ENCODE results near the gene SH3BGR.

The SH3BGR gene

GRCh38 chr21:39510240-39510639, 58.5 kb downstream of the SH3BGR start:
- in situ Hi-C loops (cut with MboI; ENCODE audit: low pct_unique_long_range_greater_than_20kb, low sequenced_read_pairs, unreplicated experiment): no loop called here

GRCh38 chr21:39511102-39511501, 59.3 kb downstream of the SH3BGR start:
- no peak for TF ChIP-seq CTCF (IDR thresholded peaks at IDR 0.05; ENCODE audit: extremely low read depth, insufficient read depth, missing control alignments)
- no peak for DNase-seq (ENCODE audit: low spot score)
- in situ Hi-C loops (cut with MboI; ENCODE audit: low pct_unique_long_range_greater_than_20kb, low sequenced_read_pairs, unreplicated experiment): no loop called here

More at GRCh38 chr21:39510240-39510639, 58.5 kb downstream of the SH3BGR start:
- no peak for TF ChIP-seq CTCF (IDR thresholded peaks at IDR 0.05; ENCODE audit: extremely low read depth, insufficient read depth, missing control alignments)
- DNase-seq (ENCODE audit: low spot score): no peak

- in situ Hi-C loops (cut with MboI; ENCODE audit: low pct_unique_long_range_greater_than_20kb, low sequenced_read_pairs, unreplicated experiment): no loop called here
- no peak for DNase-seq (ENCODE audit: low spot score)
- no peak for TF ChIP-seq CTCF (IDR thresholded peaks at IDR 0.05; ENCODE audit: extremely low read depth, insufficient read depth, missing control alignments)
Measured at GRCh38 chr21:39513735-39514134, 62.0 kb downstream of the SH3BGR start.

GRCh38 chr21:39515684-39516472, 64.1 kb downstream of the SH3BGR start:
- no peak for TF ChIP-seq CTCF (IDR thresholded peaks at IDR 0.05; ENCODE audit: extremely low read depth, insufficient read depth, missing control alignments)
- in situ Hi-C loops (cut with MboI; ENCODE audit: low pct_unique_long_range_greater_than_20kb, low sequenced_read_pairs, unreplicated experiment): no loop called here
- no peak for DNase-seq (ENCODE audit: low spot score)

- TF ChIP-seq CTCF (IDR thresholded peaks at IDR 0.05; ENCODE audit: extremely low read depth, insufficient read depth, missing control alignments): peak; percentile 75
- DNase-seq (ENCODE audit: low spot score): peak; percentile 76
- in situ Hi-C loops (cut with MboI; ENCODE audit: low pct_unique_long_range_greater_than_20kb, low sequenced_read_pairs, unreplicated experiment): no loop called here
Measured at GRCh38 chr21:39518055-39518846, 66.5 kb downstream of the SH3BGR start.

- in situ Hi-C loops (cut with MboI; ENCODE audit: low pct_unique_long_range_greater_than_20kb, low sequenced_read_pairs, unreplicated experiment): no loop called here
- no peak for DNase-seq (ENCODE audit: low spot score)
- TF ChIP-seq CTCF (IDR thresholded peaks at IDR 0.05; ENCODE audit: extremely low read depth, insufficient read depth, missing control alignments): no peak
Measured at GRCh38 chr21:39518847-39519210, 67.1 kb downstream of the SH3BGR start.

Measured in GM13977 (cell line).